Activated T-cell treated with anti-CD3 and anti-CD28 coated beads, Interleukin-2, amount 50 U/mL, for 72 hours (primary cell): Measurements from ENCODE around the gene AFF4. TPM values are rescaled to one million over a fixed set of nuclear protein-coding genes. Genes with fewer than 3 reads are reported as not detected.

Experiments
- total RNA-seq, 2 donors: library from RNA; stranded (reverse); gene quantifications; one replicate each; pipeline ENCODE4 v1.2.3, GENCODE V29; 2022

AFF4 gene
- total RNA-seq, 2 donors from 2014 or later: 33.6 to 34.9 TPM

Other genes with a start within 250 kb of the AFF4 start
- 10 to 100 TPM; 20.0 to 26.9 TPM for gene KIF3A, start 226.1 kb downstream of the AFF4 start, total RNA-seq
- gene CCNI2, start 216.2 kb downstream of the AFF4 start, total RNA-seq: 1 to 10 TPM; 3.4 to 4.6 TPM
- gene SEPTIN8, start 186.4 kb downstream of the AFF4 start, total RNA-seq: 10 to 100 TPM; 24.7 to 26.4 TPM
- gene SOWAHA, start 150.3 kb downstream of the AFF4 start, total RNA-seq: not detected
- gene SHROOM1, start 133.0 kb downstream of the AFF4 start, total RNA-seq: 1 to 10 TPM; 1.1 to 2.1 TPM
- 1 to 10 TPM; 1.9 to 2.8 TPM for gene GDF9, start 97.2 kb downstream of the AFF4 start, total RNA-seq
- gene UQCRQ, start 97.0 kb downstream of the AFF4 start, total RNA-seq: 100 to 1,000 TPM; 189 TPM
- gene LEAP2, start 90.0 kb downstream of the AFF4 start, total RNA-seq: 1 to 10 TPM; 5.0 to 7.2 TPM
- 10 to 100 TPM; 23.7 to 30.6 TPM for gene ZCCHC10, start 62.9 kb upstream of the AFF4 start, total RNA-seq
- gene HSPA4, start 88.4 kb upstream of the AFF4 start, total RNA-seq: 100 to 1,000 TPM; 173 to 213 TPM